K562 (cell line): ENCODE measurements around the gene ZNF804A. TPM values are rescaled to one million over a fixed set of nuclear protein-coding genes. Genes with fewer than 3 reads are reported as not detected.

Experiments
- ATAC-seq: fragments of 200-7000 bp; cut with Tn5 transposase; 3 replicates; pipeline ENCODE4 v1.9.1; 2020; ENCODE audit warnings: moderate library complexity
- BruUV-seq: library from RNA; stranded (reverse); fragments of 400-500 nt; replicated peaks from 2 replicates; lab custom pipeline; 2021; lab: Mats Ljungman, UMichigan
- CTCF ChIA-PET: fragments of 300-600 bp; formaldehyde crosslinking; extraction: SDS; loops from one replicate; lab custom pipeline; 2021; ENCODE audit warnings: low intra/inter-chr PET ratio; lab: Yijun Ruan, JAX
- POLR2A ChIA-PET: fragments of 300-600, 350-650 bp; sonication (Branson Sonifier 250); formaldehyde crosslinking; extraction: SDS; loops from one replicate; lab custom pipeline; 2021; ENCODE audit warnings: antibody characterized with exemption, inconsistent platforms; lab: Yijun Ruan, JAX
- DNase-seq, 4 experiments: peaks; one replicate each; pipeline versions ENCODE4 v3.0.0 to v3.0.0-alpha.2; 2011 to 2018; ENCODE audit warnings: low spot score in 3 of 4, mixed read lengths in 3 of 4; ENCODE audit errors: extremely low read depth in 1 of 4
- FAIRE-seq: peaks from 2 replicates; lab custom pipeline; 2011; peaks lifted over from hg19 to GRCh38; lab: Jason Lieb, UNC
- H2AFZ ChIP-seq: 2 replicates; pipeline ENCODE4 v1.6.0; 2011; ENCODE audit warnings: low read depth, low read length, control low read depth, inconsistent platforms
- H3K27ac ChIP-seq: fragments of 200-600 bp; 3 replicates; pipeline ENCODE4 v1.8.0; 2011; ENCODE audit warnings: low read depth, mild to moderate bottlenecking, control low read depth, inconsistent platforms, low read length, moderate library complexity, mixed read lengths; ENCODE audit errors: extremely low read depth
- H3K27me3 ChIP-seq, 2 experiments: fragments of 300-600 bp in 1 of 2; 2 replicates in 1 of 2; 3 replicates in 1 of 2; pipeline versions ENCODE4 v1.6.0 to v1.8.0; 2011; ENCODE audit warnings: inconsistent platforms in 2 of 2, low read length in 2 of 2, mild to moderate bottlenecking in 1 of 2, mixed read lengths in 1 of 2, moderate library complexity in 1 of 2; ENCODE audit not compliant: control insufficient read depth in 2 of 2, insufficient read depth in 2 of 2
- H3K36me3 ChIP-seq: fragments of 300-600 bp; 3 replicates; pipeline ENCODE4 v1.8.0; 2011; ENCODE audit warnings: mild to moderate bottlenecking, low read length, inconsistent platforms; ENCODE audit not compliant: control insufficient read depth, insufficient read depth
- H3K4me1 ChIP-seq, 2 experiments: fragments of 200-600 bp in 1 of 2; replicated peaks in 1 of 2; 2 replicates in 1 of 2; 3 replicates in 1 of 2; pipeline versions ENCODE4 v1.5.1 to v1.8.0; 2011; ENCODE audit warnings: inconsistent platforms in 2 of 2, low read length in 2 of 2, mild to moderate bottlenecking in 1 of 2, mixed read lengths in 1 of 2, moderate library complexity in 1 of 2; ENCODE audit not compliant: control insufficient read depth in 2 of 2, insufficient read depth in 2 of 2
- H3K4me2 ChIP-seq: 2 replicates; pipeline ENCODE4 v1.6.1; 2011; ENCODE audit warnings: low read length, control low read depth, inconsistent platforms, mixed read lengths; ENCODE audit not compliant: insufficient read depth
- H3K4me3 ChIP-seq: fragments of 200-600 bp; sonication (generic), shearing (Covaris generic); 2 replicates; pipeline ENCODE4 v1.5.1; 2016; ENCODE audit warnings: control low read depth, inconsistent platforms
- H3K79me2 ChIP-seq: fragments of 200-600 bp; 3 replicates; pipeline ENCODE4 v1.8.0; 2011; ENCODE audit warnings: low read length, inconsistent platforms; ENCODE audit not compliant: control insufficient read depth, insufficient read depth
- H3K9ac ChIP-seq, 2 experiments: 2 replicates each; pipeline versions ENCODE4 v1.6.0 to v1.6.1; 2011; ENCODE audit warnings: low read depth in 2 of 2, low read length in 2 of 2, control low read depth in 1 of 2, inconsistent platforms in 1 of 2, mild to moderate bottlenecking in 1 of 2, mixed read lengths in 1 of 2; ENCODE audit not compliant: insufficient read depth in 1 of 2
- H3K9me1 ChIP-seq: one replicate; pipeline ENCODE4 v1.6.0; 2011; ENCODE audit warnings: inconsistent platforms, mild to moderate bottlenecking, low read length, moderate library complexity; ENCODE audit not compliant: control insufficient read depth, insufficient read depth
- H3K9me3 ChIP-seq: replicated peaks from 2 replicates; pipeline ENCODE4 v1.5.1; 2011; ENCODE audit warnings: low read depth, low read length, inconsistent platforms; ENCODE audit not compliant: control insufficient read depth, insufficient read depth
- H4K20me1 ChIP-seq: replicated peaks from 2 replicates; pipeline ENCODE4 v1.6.1; 2011; ENCODE audit warnings: low read length, inconsistent platforms, mixed read lengths; ENCODE audit not compliant: control insufficient read depth, insufficient read depth
- CBX1 ChIP-seq: sonication (generic); IDR thresholded peaks from 2 replicates; pipeline ENCODE4 v1.6.1; 2016; ENCODE audit warnings: antibody characterized with exemption, low read depth, mild to moderate bottlenecking
- E2F8 ChIP-seq: fragments of 450-650 bp; IDR thresholded peaks from 2 replicates; pipeline ENCODE4 v1.7.1; 2018; ENCODE audit warnings: mild to moderate bottlenecking, low read depth; ENCODE audit not compliant: partially characterized antibody
- NELFE ChIP-seq: IDR thresholded peaks from 2 replicates; pipeline ENCODE4 v1.6.1; 2011; ENCODE audit warnings: mild to moderate bottlenecking; ENCODE audit not compliant: insufficient read depth, insufficient read length
- PBX2 ChIP-seq, 2 experiments: IDR thresholded peaks in 1 of 2; conservative IDR thresholded peaks in 1 of 2; 2 replicates each; pipeline ENCODE4 v1.6.1; 2016; ENCODE audit warnings: low read depth in 2 of 2, mild to moderate bottlenecking in 1 of 2, missing compliant biosample characterization in 1 of 2, missing genetic modification characterization in 1 of 2, moderate library complexity in 1 of 2
- SMARCA5 ChIP-seq: fragments of 450-650 bp; IDR thresholded peaks from 2 replicates; pipeline ENCODE4 v1.6.1; 2016
- TCF7L2 ChIP-seq: fragments of 150-350 bp; IDR thresholded peaks from 2 replicates; pipeline ENCODE4 v1.6.1; 2016; ENCODE audit warnings: low read depth, mild to moderate bottlenecking, low read length, moderate library complexity
- THRB ChIP-seq: fragments of 450-650 bp; formaldehyde crosslinking; conservative IDR thresholded peaks from 2 replicates; pipeline ENCODE4 v1.4.0; 2022; ENCODE audit warnings: mild to moderate bottlenecking, missing genetic modification characterization
- ZBTB11 ChIP-seq, 3 experiments: fragments of 200-800 bp in 1 of 3; fragments of 250-450 bp in 1 of 3; fragments of 450-650 bp in 1 of 3; sonication (Bioruptor Pico) in 1 of 3; sonication (Bioruptor generic) in 1 of 3; formaldehyde crosslinking in 1 of 3; IDR thresholded peaks; 2 replicates each; pipeline versions ENCODE4 v1.6.1 to v1.8.0; 2016 to 2022; ENCODE audit warnings: mild to moderate bottlenecking in 2 of 3, missing genetic modification characterization in 2 of 3, missing compliant biosample characterization in 1 of 3, moderate library complexity in 1 of 3
- ZNF197 ChIP-seq: fragments of 200-800 bp; sonication (Bioruptor generic); IDR thresholded peaks from 2 replicates; pipeline ENCODE4 v1.6.1; 2016; ENCODE audit warnings: low read depth, missing genetic modification characterization, missing compliant biosample characterization
- ZNF551 ChIP-seq: fragments of 250-450 bp; sonication (Bioruptor Pico); IDR thresholded peaks from 2 replicates; pipeline ENCODE4 v1.5.0; 2021; ENCODE audit warnings: mild to moderate bottlenecking, moderate library complexity
- WGBS: fragments of 100-300 bp; shearing (Covaris generic); methylation state at CpG from one replicate; pipeline ENCODE4 v1.1.6; 2016; ENCODE audit warnings: low coverage, mixed read lengths; ENCODE audit not compliant: insufficient coverage; ENCODE audit errors: missing lambda C conversion rate; 5-methylcytosine and 5-hydroxymethylcytosine counted together
- in situ Hi-C: fragments of 300-500 bp; cut with MboI; formaldehyde crosslinking; loops from 4 replicates; pipeline ENCODE4 v1.15.0; 2018; ENCODE audit warnings: inconsistent platforms, mixed read lengths
- intact Hi-C: fragments of 100-400 bp; cut with micrococcal nuclease; formaldehyde crosslinking; loops from 2 replicates; pipeline ENCODE4 v1.14.2; 2022
- polyA plus RNA-seq, 8 experiments: library from polyadenylated mRNA; depleted of rRNA in 4 of 8; stranded (reverse) in 5 of 8; unstranded in 3 of 8; fragments of >200 nt; fragmentation: Nextera tagmentation in 2 of 8; fragmentation: Illumina TruSeq in 1 of 8; extraction: Ambion mirVana in 2 of 8; extraction: Trizol in 1 of 8; gene quantifications; 2 replicates each; pipeline versions ENCODE4 v1.2.1 to v1.2.3, GENCODE V29; 2011 to 2014; ENCODE audit warnings: inconsistent platforms in 1 of 8, missing spikeins in 1 of 8
- total RNA-seq, 7 experiments: library from RNA; depleted of rRNA in 6 of 7; stranded (reverse); fragments of >200 nt in 6 of 7; fragmentation: Illumina TruSeq in 2 of 7; extraction: Trizol in 2 of 7; gene quantifications; 2 replicates each; pipeline versions ENCODE4 v1.2.1 to v1.2.3, GENCODE V29; 2011 to 2021; ENCODE audit warnings: low replicate concordance in 1 of 7

ZNF804A gene
- total and polyA plus RNA-seq, 9 of the 15 experiments (the other 6 are each of a cell fraction or from before 2014, with no cell fraction given): 0.01 to 1.2 (median 0.73) TPM

GRCh38 chr2:184620367-184620766 lies 22.0 kb downstream of the ZNF804A start:
- DNase-seq (no peak), FAIRE-seq (no peak), ATAC-seq (no peak)
- in situ Hi-C loops: no loop called here
- WGBS: 12% methylated on average over 1 of the region's 1 CpG
- ChIA-PET POLR2A (no interaction called here), CTCF (no interaction called here)
- Histone ChIP-seq H3K27ac (no peak overlapping the region), H3K4me1 (no peaks in the 10 kb centered on the region), H3K4me3 (no peak overlapping the region), H4K20me1 (no peaks in the 10 kb centered on the region), H3K27me3 (no peaks in the 10 kb centered on the region), H3K9me3 (no peaks in the 10 kb centered on the region), H3K4me2 (no peak overlapping the region), H3K9ac (no peak overlapping the region), H3K79me2 (no peaks in the 10 kb centered on the region), H3K36me3 (no peaks in the 10 kb centered on the region), H3K9me1 (no peaks in the 10 kb centered on the region), H2AFZ (no peak overlapping the region)
- BruUV-seq: no TSS peak
- intact Hi-C loops: no loop called here
- TF ChIP-seq TCF7L2 (no peak), PBX2 (CRISPR knock-in tag; IDR thresholded peaks at IDR 0.05; ENCODE audit: low read depth) (no peak), PBX2 (tag; conservative IDR thresholded peaks at IDR 0.05; ENCODE audit: low read depth) (no peak), THRB (CRISPR knock-in tag) (no peak), ZNF197 (no peak), E2F8 (no peak), ZNF551 (no peak), ZBTB11 (CRISPR knock-in tag; IDR thresholded peaks at IDR 0.05) (no peak), NELFE (no peak), CBX1 (no peak), SMARCA5 (no peak)
